Activated T-helper 9 cell treated with anti-CD3 and anti-CD28 coated beads, Interleukin-2, amount 50 U/mL, for 16 hours (primary cell): ENCODE results near the gene B4GALT5.
"Not testable (repeated sequence)": the region's sequence is repeated elsewhere in the genome, so short reads cannot be mapped to it uniquely, and the experiment has no call there.

Source experiments
- DNase-seq: peaks from one replicate; pipeline ENCODE4 v3.0.0-alpha.2; 2020; ENCODE audit warnings: low read depth

Gene B4GALT5

DNA sequence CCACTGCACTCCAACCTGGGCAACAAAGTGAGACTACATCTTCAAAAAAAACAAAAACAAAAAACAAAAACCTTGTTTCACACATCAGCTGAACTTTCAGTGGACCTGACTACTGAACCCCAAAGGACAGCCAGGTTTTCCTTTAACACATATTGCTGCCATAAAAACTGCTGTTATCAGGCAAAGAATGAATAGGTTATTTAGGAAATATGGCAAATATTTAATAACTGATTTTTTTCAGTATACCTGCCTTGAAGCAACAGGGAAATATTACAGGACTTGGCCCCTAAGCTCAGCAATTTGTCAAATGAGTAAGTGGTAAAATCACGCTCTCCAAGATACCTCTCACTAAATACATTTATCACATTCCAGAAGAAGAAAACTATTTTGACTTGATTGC, 34.0 kb downstream of the B4GALT5 start:
- no peak for DNase-seq

- DNase-seq: no peak
Measured at GRCh38 chr20:49677777-49678758, 35.6 kb downstream of the B4GALT5 start.

GRCh38 chr20:49676581-49677291, 36.9 kb downstream of the B4GALT5 start:
- DNase-seq: peak; percentile 28

GRCh38 chr20:49675368-49676151, 38.1 kb downstream of the B4GALT5 start:
- DNase-seq: no peak

- DNase-seq: no peak
Measured at GRCh38 chr20:49674383-49675352, 39.0 kb downstream of the B4GALT5 start.

DNA sequence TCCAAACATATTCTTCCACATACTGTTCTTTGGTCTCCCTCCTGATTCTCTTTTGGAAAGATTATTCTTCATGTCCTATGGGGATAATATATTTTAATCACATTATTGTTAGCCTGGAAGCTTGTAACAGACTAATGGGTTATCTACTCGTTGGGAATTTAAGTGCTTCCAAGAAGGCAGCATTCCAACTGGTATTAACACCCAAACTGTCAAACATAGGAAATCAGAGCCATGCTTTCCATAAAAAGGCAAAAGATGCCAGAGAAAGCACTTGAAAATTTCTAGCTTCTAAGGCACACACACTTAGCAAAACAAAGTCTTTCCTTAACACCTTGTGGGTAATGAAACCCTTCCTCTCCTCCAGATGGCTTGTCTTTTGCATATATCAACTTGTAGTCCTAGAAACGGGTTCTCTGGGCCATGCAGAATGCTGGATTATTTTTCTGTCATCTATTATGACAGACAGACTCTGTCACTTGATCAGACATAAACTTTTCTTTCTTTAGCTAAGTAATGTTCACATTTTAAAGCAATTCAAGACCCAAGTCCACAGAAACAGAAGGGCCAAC, 41.5 kb downstream of the B4GALT5 start:
- no peak for DNase-seq

DNA sequence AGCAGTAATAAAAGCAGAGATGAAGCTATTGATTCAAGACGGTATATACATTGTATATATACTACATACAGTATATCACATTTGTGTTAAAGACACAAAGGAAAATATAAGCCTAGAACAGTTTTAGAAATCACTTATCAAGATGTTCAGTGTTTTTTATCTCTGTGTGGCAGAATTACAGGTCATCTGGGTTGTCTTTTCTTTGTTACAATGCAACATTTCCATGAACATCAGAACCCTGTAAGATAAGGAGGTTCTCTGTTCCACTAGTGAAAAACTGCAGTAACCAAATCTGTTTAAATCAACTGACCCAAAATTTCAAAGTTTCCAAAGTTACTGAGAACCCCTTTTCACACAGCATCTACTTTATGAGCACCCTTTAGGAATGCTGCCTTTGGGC, 42.2 kb downstream of the B4GALT5 start:
- no peak for DNase-seq

- no peak for DNase-seq
Measured at GRCh38 chr20:49669601-49670189, 44.0 kb downstream of the B4GALT5 start.

DNA sequence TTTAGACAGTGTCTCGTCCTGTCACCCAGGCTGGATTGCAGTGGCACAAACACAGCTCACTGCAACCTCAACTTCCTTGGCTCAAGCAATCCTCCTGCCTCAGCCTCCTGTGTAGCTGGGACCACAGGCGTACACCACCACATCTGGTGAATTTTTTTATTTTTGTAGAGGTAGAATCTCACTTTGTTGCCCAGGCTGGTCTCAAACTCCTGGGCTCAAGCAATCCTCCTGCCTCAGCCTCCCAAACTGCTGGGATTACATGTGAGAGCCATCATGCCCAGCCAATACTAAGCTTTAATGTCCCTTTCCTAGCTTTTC, 44.8 kb downstream of the B4GALT5 start:
- not testable (repeated sequence) for DNase-seq

DNA sequence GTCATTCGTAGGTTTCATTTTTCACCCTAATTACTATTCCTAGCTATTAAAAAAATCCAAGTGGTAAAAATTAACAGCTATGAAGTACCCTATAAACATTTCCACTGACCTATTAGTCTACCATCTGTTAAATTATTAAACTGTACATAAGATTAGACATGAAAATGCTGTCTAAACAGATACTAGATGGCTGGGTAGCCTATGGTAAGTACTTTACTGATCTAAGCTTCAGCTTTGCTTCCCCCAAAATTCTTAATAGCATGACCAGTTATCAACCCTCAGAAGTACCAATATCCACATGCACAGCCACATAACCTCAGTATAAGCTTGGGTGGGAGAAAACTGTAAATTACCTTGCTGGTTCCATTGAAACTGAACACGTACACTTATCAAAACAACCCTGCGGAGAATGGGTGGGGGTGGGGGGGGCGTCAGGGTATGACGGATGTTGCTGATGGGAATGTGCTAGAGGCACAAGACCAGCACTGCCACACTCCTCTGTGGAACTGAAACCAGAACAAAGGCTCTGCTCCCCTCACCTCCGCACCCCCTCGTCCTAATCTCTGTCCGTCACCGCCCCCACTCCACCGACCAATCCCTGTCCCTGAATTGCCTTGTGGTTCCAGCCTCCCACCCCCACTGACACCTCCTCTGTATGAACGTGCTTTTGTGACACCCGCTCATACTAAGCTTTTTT, 45.3 kb downstream of the B4GALT5 start:
- DNase-seq: peak; percentile 67

DNA sequence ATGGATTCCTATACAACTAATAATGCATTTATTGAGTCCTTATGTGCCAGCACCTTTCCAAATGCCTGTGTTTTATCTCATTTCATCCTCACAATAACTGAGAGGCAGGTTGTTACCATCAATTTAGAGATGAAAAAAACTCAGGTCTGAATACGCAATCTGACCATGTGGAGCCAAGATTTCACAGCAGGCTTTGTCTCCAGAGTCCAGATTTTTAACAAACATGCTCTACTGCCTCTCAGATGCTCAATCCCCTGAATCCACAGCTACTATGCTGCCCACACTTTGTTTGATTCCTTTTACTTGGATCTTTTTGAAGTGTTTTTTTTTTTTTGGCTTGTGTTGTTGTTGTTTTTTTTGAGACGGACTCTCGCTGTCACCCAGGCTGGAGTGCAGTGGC, 46.8 kb downstream of the B4GALT5 start:
- no peak for DNase-seq

DNA sequence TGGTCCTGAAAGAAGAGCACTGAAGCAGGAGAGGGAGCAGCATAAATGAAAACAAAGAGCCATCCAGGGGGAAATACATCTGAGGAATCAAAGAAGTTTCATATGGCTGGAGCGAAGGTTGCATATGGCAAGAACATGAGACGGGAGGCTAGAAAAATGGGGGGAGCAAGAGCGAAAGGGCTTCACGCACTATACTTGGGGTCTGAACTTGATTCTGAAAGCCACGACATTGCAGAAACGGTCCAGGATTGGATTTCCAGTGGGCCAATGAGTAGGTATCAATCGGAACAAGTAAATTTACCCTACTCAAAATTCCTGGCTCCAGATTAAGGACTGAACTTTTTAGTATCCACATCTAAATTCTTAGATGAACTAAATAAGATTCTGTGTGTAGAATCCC, 47.9 kb downstream of the B4GALT5 start:
- DNase-seq: no peak

GRCh38 chr20:49664612-49665313, 48.9 kb downstream of the B4GALT5 start:
- DNase-seq: no peak

- no peak for DNase-seq
Measured at GRCh38 chr20:49663112-49663511, 50.6 kb downstream of the B4GALT5 start.

DNA sequence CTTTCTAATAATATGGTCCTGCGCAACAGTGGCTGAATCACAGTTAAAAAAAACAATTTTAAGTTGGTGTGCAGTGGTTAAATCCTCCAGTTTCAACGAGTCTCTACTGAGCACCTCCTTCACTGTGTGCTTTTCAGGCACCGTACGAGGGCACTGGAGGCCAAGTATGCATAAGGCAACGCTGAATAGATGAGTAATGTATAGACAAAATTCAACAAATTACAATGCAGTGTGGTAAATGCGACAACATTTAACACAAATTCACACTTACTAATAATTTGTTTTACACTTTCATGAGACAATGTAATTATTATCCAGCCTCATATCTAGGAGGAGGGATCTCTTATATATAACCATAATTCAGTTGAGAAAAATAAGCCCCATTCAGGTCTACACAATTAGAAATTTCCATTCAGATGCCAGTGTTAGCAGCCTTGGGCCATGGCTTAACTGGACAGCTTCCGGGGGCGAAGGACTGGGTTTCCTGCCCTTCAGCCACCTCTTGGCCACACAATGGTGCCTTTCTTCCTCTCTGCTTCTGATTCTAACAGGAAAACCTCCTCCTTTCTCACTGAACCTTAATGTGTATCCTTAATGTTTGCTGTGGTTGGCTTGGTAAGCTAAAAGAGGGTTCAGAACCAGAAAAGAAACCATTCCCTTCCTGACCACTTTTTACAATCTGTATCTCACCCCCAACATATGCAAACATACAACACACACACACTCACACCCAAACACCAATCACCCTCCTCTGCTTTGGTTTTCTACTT, 51.9 kb downstream of the B4GALT5 start:
- DNase-seq: no peak

GRCh38 chr20:49660912-49661311, 52.8 kb downstream of the B4GALT5 start:
- no peak for DNase-seq

DNA sequence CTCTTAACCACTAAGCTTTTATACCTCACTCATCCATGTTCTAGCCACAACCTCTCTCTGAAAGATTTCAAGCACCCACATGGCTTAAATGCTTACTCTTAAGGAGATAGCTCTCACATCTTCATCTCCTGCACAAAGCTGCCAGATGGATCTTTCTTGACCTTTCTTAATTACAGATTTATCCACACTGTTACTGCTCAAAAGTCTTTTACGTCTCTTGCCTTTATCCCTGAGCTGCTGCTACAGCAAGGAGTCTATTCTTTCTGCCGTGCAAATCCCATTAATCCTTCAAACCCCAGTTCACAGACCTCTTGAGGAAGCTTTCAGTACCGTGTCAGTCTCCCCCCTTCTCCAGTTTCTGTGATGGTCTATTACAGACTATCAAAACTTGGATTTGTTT, 54.6 kb downstream of the B4GALT5 start:
- DNase-seq: no peak

GRCh38 chr20:49658508-49658907, 55.2 kb downstream of the B4GALT5 start:
- DNase-seq: no peak
